HG03354 (cell line): ENCODE measurements around the gene FGD5.
"Not testable (repeated sequence)": the region's sequence is repeated elsewhere in the genome, so short reads cannot be mapped to it uniquely, and the experiment has no call there.

Source experiments
- ATAC-seq: cut with Tn5 transposase; IDR thresholded peaks from one replicate; pipeline ENCODE4 v1.9.1; 2021; ENCODE audit warnings: mild to moderate bottlenecking; ENCODE audit not compliant: unreplicated experiment, poor library complexity, severe bottlenecking

Gene FGD5

GRCh38 chr3:14804835-14805780, 13.7 kb upstream of the FGD5 start:
- ATAC-seq, result no peak

DNA sequence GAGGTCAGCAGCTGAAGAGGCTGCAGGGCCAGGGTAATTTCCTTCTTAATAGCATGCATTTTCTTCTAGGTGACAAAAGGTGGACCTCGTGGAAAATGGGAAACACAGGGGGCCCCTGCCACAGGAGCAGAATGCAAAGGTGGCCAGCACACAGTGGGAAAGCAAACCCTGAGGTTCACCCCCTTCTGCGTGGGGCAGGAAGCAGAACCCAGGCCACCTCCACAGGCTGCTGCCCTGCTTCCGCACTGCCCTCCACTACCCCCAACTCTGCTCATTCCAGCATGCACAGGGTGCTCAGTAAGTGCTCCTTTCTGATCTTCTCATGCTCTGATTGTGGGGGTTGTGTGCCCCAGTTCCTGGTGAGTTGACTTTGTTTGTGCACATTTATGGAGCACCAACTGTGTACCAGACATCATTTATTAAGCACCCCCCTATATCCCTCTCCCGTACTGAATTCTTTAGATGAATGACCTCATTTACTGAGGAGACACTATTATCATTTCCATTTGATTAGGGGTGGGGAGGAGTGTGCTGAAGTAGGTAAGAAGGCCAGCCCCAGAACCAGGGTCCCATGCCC, 12.7 kb upstream of the FGD5 start:
- no peak for ATAC-seq

DNA sequence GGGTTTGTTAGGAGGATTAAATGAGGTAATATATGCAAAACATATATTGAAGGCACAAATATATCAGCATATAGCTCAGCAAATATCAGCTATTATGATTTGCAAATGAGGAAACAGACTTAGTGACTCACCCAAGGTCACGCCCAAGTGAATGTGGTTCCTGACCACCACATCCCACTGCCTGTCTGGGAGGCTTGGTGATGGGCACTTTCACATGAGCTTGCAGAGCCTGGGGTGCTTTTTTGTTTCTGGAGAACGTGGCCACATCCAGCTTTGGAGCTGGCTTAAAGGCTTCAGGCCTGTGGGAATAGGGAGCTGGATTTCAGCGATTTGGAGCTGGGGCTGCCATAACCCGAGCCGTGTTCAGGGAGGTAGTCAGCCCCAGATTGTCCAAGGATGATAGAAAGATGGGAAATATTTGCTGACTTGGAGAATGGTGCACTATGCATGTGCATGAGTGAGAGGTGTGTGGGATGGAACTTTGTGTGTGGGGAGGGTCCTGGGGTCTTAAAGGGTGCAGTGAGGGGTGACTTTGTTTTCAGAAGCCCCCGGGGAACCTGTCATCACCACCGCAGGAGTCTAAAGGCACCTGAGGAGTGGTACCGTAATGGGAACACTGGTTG, 12.0 kb upstream of the FGD5 start:
- ATAC-seq, result no peak

- no peak for ATAC-seq
Observed at GRCh38 chr3:14808025-14808424, 10.7 kb upstream of the FGD5 start.

- no peak for ATAC-seq
Observed at GRCh38 chr3:14808502-14809266, 10.1 kb upstream of the FGD5 start.

DNA sequence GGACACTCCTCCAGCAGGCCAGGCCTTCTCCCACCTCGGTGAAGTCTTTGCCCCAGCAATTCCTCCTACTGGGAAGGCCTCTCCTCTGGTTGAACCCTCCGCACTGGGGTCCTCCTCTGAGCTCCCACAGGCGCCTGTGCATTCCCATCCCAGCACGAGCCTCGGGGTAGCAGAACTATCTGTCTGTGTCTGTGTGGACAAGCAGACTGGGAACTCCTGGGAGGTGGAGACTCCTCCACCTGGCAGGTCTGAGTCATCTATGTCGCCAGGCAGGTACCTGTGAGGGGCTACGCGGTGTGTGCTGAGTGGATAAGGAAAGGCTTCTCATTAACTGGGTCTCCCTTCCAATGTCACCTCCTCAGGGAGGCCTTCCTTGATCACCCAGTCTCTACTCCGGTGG, 9.2 kb upstream of the FGD5 start:
- not testable (repeated sequence) for ATAC-seq

DNA sequence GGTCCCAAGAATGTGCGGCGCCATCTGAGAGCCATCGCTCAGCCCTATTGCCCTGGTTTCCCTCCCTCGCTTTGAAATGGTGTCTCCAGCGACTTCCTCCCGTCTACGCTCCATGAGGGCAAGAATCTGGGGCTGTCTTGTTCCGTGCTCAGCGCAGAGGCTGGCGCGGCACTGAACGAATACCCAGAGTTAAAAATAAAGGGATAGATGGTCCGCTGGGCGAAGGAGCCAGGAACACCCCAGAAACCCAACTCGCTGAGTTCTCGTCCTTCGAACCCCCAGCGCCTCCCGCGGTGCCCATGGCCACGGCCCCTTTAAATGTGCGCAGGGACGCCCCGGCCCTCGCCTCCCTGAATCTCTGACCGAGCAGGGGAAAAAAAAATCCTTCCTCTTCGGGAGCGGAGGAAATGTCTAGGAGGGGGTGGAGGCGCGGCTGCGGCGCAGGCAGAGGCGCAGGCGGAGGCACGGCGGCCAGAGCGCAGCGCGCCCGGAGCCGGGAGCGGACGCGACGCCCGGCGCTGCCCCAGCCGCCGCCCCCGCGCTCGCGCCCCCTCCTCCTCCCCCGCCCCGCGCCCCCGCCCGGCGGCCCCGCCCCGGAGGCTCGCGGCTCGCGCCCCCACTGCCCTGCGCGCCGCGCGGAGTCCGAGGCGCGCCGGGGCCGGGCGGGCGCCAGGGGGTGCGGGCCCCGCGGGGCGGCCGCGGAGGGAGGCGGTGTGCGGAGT, 8.5 kb upstream of the FGD5 start:
- ATAC-seq, result no peak

- no peak for ATAC-seq
Observed at GRCh38 chr3:14810801-14811661, 7.7 kb upstream of the FGD5 start.

GRCh38 chr3:14811684-14812083, 7.1 kb upstream of the FGD5 start:
- no peak for ATAC-seq

GRCh38 chr3:14812196-14812790, 6.5 kb upstream of the FGD5 start:
- no peak for ATAC-seq

DNA sequence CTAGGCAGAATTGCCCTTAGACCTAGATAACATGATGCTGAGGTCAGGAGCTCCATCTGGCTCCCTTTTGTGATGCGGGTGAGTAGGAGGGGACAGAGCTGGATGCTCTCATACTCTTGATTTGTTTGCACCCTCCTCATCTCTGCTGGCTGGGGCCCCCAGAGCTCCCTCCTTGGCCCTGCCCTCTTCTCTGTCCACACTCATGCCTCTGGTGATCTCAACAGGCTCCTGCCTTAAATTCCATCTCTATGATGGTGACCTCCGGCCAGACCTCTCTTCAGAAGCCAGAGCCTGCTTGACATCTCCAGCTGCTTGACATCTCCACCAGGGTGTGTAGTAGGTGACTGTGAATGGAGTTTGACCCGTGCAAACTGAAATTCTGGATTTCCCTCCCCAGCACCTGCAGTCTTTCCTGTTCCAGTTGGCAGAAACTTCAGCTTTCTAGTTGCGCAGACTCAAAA, 4.3 kb upstream of the FGD5 start:
- no peak for ATAC-seq

GRCh38 chr3:14816359-14816758, 2.4 kb upstream of the FGD5 start:
- no peak for ATAC-seq

DNA sequence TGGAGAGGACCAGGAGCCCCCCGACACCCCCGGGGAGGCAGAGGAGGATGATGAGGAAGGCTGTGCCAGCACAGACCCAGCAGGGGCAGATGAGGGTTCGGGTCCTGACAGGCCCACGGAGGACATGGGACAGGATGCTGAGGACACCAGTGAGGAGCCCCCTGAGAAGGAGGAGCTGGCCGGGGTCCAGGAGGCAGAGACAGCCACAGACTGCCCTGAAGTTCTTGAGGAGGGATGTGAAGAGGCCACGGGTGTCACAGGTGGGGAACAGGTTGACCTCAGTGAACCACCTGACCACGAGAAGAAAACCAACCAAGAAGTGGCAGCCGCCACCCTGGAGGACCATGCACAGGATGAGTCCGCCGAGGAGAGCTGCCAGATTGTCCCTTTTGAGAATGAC, 909 bp downstream of the FGD5 start:
- ATAC-seq, result no peak

GRCh38 chr3:14820156-14820555, 1.4 kb downstream of the FGD5 start:
- no peak for ATAC-seq

- no peak for ATAC-seq
Observed at GRCh38 chr3:14821151-14821550, 2.4 kb downstream of the FGD5 start.

GRCh38 chr3:14822134-14822533, 3.4 kb downstream of the FGD5 start:
- no peak for ATAC-seq

- no peak for ATAC-seq
Observed at GRCh38 chr3:14822670-14823390, 4.1 kb downstream of the FGD5 start.

- ATAC-seq, result no peak
Observed at GRCh38 chr3:14823393-14823792, 4.6 kb downstream of the FGD5 start.
